ENCODE data around the gene DUSP8.

DNA sequence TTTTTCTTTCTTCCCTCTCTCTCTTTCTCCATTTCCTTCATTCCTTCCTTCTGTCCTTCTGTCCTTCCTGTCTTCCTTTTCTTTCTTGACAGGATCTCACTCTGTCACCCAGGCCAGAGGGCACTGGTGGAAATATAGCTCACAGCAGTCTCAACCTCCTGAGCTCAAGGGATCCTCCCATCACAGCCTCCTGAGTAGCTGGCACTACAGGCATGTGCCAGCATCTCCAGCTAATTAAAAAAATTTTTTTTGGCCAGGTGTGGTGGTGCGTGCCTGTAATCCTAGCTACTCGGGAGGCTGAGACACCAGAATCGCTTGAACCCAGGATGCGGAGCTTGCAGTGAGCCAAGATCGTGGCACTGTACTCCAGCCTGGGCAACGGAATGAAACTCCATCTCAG, 4.8 kb upstream of the DUSP8 start:
- TF ChIP-seq, protein P1, sequence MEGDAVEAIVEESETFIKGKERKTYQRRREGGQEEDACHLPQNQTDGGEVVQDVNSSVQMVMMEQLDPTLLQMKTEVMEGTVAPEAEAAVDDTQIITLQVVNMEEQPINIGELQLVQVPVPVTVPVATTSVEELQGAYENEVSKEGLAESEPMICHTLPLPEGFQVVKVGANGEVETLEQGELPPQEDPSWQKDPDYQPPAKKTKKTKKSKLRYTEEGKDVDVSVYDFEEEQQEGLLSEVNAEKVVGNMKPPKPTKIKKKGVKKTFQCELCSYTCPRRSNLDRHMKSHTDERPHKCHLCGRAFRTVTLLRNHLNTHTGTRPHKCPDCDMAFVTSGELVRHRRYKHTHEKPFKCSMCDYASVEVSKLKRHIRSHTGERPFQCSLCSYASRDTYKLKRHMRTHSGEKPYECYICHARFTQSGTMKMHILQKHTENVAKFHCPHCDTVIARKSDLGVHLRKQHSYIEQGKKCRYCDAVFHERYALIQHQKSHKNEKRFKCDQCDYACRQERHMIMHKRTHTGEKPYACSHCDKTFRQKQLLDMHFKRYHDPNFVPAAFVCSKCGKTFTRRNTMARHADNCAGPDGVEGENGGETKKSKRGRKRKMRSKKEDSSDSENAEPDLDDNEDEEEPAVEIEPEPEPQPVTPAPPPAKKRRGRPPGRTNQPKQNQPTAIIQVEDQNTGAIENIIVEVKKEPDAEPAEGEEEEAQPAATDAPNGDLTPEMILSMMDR (IDR thresholded peaks at IDR 0.05; ENCODE audit: poor library complexity, severe bottlenecking), result no peak
- TF ChIP-seq EP300 (conservative IDR thresholded peaks at IDR 0.05; ENCODE audit: poor library complexity, severe bottlenecking), result no peak
- TF ChIP-seq SMC3 (conservative IDR thresholded peaks at IDR 0.05; ENCODE audit: poor library complexity), result no peak
- no peak for TF ChIP-seq POLR2AphosphoS5 (IDR thresholded peaks at IDR 0.05)
- TF ChIP-seq MXI1 (conservative IDR thresholded peaks at IDR 0.05; ENCODE audit: poor library complexity, severe bottlenecking), result no peak
